HG02943 (cell line): Measurements from ENCODE around the gene ARMC9.
A peak's percentile ranks its signal among the peaks of the same experiment; 100 is the strongest.

ENCODE experiments used
- ATAC-seq: cut with Tn5 transposase; IDR thresholded peaks from one replicate; pipeline ENCODE4 v1.9.1; 2021; ENCODE audit warnings: mild to moderate bottlenecking, low read depth, moderate library complexity; ENCODE audit not compliant: unreplicated experiment

The ARMC9 gene

DNA sequence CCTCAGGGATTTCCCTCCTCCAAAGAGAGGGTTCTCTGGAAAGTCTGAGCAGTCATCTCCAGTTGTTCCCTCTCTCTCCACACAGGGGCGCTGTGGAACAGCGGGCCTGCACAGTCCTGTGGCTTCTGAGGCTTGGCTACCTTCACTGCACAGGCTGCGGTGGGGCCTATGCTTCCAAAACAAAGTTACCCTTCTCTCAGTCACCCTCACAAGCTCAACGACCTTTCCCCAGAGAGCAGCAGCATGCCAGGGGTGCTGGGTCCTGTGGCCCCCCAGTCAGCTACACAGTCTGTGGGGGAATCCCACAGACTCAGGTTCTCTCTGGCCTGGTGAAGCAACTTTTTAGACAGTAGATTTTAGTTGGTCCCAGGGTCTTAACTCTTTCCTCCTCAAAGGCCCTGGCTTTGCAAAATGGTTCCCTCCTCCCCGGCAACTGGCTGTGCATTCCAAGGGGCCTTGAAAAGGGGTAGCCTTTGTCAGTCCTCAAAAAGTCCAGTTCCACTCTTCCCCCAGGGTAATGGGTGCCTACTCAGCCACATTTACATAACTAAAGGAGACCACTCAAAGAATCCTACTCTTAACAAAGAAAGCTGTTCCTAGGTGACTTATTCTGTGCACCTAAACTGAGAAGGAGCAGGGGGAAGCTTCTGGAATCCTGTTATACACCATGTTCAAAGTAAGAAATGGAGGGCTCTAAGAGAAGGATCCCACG lies 212.0 kb downstream of the ARMC9 start:
- no peak for ATAC-seq

GRCh38 chr2:231411237-231411636 lies 212.8 kb downstream of the ARMC9 start:
- no peak for ATAC-seq

GRCh38 chr2:231411831-231412617 lies 213.6 kb downstream of the ARMC9 start:
- ATAC-seq = peak; percentile 92

DNA sequence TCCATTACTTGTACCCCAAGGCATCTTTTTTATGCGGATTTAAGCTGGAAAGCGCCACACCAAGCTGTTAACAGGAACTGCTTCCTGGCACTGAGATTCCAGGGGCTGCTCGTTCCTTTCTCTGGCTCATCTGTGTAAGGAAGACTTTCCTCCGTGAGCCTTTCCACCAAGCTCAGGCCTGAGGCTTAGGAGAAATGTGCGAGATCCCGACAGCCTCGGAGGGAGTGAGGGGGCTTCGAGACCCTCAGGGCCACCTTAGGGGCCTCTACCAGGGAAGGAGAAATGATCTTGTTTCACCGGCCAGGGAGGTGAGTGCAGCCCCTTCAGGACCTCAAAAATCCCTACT lies 214.2 kb downstream of the ARMC9 start:
- ATAC-seq = no peak

DNA sequence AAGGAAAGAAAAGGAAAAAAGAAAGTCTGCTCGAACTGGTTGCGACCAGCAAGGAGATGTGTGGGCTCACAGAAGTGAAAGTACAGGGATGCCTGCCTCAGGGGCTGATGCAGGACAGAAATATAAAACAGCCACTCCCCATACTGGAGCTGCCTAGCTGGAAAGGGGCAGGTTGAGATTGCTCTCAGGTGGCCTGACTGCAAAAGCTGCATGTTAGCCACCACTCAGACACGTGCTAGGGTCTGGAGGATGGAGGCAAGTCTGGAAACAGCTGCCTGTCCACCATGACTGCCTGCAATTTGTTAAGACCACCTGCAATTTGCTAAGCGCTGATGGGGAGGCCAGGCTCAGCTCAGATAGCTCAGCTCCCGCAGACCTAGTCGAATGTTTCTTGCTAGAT lies 215.0 kb downstream of the ARMC9 start:
- ATAC-seq = no peak

DNA sequence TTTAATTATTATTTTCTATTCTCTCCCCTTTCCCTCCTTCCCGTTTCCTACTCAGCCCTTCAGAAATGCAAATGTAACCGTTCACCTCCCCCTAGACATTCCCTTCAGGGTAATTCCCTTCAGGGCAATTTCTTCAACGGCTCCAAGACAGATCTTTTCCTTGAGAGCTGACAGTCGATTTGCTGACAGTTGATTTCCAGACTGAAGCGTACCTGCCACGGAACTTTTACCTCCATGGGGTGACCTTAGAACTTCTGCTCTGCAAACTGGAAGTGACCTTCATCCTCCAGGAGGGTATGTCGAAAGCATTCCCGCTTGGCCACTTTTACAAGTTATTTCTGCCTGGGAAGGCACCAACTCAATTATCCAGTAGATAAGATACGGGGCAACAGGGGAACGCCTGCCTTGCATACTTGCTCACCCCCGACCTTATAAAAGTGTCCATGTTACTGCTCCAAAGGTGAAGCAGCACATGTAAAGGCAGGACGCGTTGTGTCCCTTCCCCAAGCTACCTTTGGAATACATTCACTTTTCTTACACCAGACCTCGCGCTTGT lies 215.6 kb downstream of the ARMC9 start:
- no peak for ATAC-seq

DNA sequence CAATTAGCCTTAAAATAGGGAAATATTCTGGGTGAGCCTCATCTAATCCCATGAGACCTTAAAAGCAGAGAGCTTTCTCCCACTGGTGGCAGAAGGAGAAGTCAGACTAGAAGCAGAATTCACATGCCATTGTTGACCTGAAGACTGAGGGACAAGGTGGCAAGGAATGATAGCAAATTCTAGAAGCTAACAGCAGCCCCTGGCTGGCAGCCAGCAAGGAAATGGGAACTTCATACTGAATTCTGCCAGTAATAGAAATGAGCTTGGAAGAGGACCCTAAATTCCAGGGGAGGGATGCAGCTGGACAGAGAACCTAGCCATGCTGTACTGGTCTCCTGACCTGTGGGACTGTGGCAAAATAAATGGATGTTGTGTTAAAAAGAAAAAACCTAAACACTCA lies 216.6 kb downstream of the ARMC9 start:
- no peak for ATAC-seq

GRCh38 chr2:231418820-231419640 lies 220.6 kb downstream of the ARMC9 start:
- no peak for ATAC-seq

- no peak for ATAC-seq
Measured at GRCh38 chr2:231421051-231421580, 222.7 kb downstream of the ARMC9 start.

- ATAC-seq = no peak
Measured at GRCh38 chr2:231422056-231422455, 223.6 kb downstream of the ARMC9 start.

GRCh38 chr2:231423176-231423575 lies 224.7 kb downstream of the ARMC9 start:
- ATAC-seq = no peak
